ENCODE data around the gene ODAD3.
A peak's percentile ranks its signal among the peaks of the same experiment; 100 is the strongest.
"Not testable (repeated sequence)": the region's sequence is repeated elsewhere in the genome, so short reads cannot be mapped to it uniquely, and the experiment has no call there.

ODAD3 gene

GRCh38 chr19:11380653-11381537 lies 54.0 kb downstream of the ODAD3 start:
- peak; percentile 67 for TF ChIP-seq CTCF (conservative IDR thresholded peaks at IDR 0.05; ENCODE audit: low read length)
- peak overlapping the region; percentile 73 for H3K4me3 ChIP-seq (ENCODE audit: low read length)
- DNase-seq (ENCODE audit: low read depth): peak; percentile 89

- H3K4me3 ChIP-seq (ENCODE audit: low read length): no peak overlapping the region
- DNase-seq (ENCODE audit: low read depth): no peak
- TF ChIP-seq CTCF (conservative IDR thresholded peaks at IDR 0.05; ENCODE audit: low read length): no peak
These were observed 55.0 kb downstream of the ODAD3 start for GRCh38 chr19:11379857-11380350.

- H3K4me3 ChIP-seq (ENCODE audit: low read length): not testable (repeated sequence)
These were observed 55.6 kb downstream of the ODAD3 start for GRCh38 chr19:11379269-11379845.

GRCh38 chr19:11378319-11379189 lies 56.4 kb downstream of the ODAD3 start:
- peak; percentile 66 for DNase-seq (ENCODE audit: low read depth)
- H3K4me3 ChIP-seq (ENCODE audit: low read length): no peak overlapping the region
- peak; percentile 43 for TF ChIP-seq CTCF (conservative IDR thresholded peaks at IDR 0.05; ENCODE audit: low read length)

More at GRCh38 chr19:11379269-11379845, 55.6 kb downstream of the ODAD3 start:
- not testable (repeated sequence) for DNase-seq (ENCODE audit: low read depth)

GRCh38 chr19:11377756-11378155 lies 57.2 kb downstream of the ODAD3 start:
- no peak for TF ChIP-seq CTCF (conservative IDR thresholded peaks at IDR 0.05; ENCODE audit: low read length)
- DNase-seq (ENCODE audit: low read depth): peak; percentile 20
- no peak overlapping the region for H3K4me3 ChIP-seq (ENCODE audit: low read length)

- H3K4me3 ChIP-seq (ENCODE audit: low read length): no peak overlapping the region
- TF ChIP-seq CTCF (conservative IDR thresholded peaks at IDR 0.05; ENCODE audit: low read length): no peak
- DNase-seq (ENCODE audit: low read depth): peak; percentile 89
These were observed 57.7 kb downstream of the ODAD3 start for GRCh38 chr19:11377237-11377636.
